Activated naive CD8-positive, alpha-beta T cell treated with anti-CD3 and anti-CD28 coated beads for 36 hours (primary cell): ENCODE measurements around the gene ARHGAP24. TPM values are rescaled to one million over a fixed set of nuclear protein-coding genes. Genes with fewer than 3 reads are reported as not detected.
A peak's percentile ranks its signal among the peaks of the same experiment; 100 is the strongest.

Experiments used
- DNase-seq: peaks from one replicate; pipeline ENCODE4 v3.0.0; 2021
- H3K27ac Mint-ChIP-seq: one replicate; pipeline ENCODE4 v1.8.0; 2022; ENCODE audit warnings: mild to moderate bottlenecking, moderate library complexity, mixed read lengths
- H3K27me3 Mint-ChIP-seq: one replicate; pipeline ENCODE4 v1.8.0; 2022; ENCODE audit warnings: mild to moderate bottlenecking, mixed read lengths
- H3K36me3 Mint-ChIP-seq: one replicate; pipeline ENCODE4 v1.8.0; 2021; ENCODE audit warnings: mild to moderate bottlenecking, mixed read lengths
- H3K4me1 Mint-ChIP-seq: one replicate; pipeline ENCODE4 v1.8.0; 2021; ENCODE audit warnings: mixed read lengths
- H3K4me3 Mint-ChIP-seq: one replicate; pipeline ENCODE4 v1.8.0; 2022; ENCODE audit warnings: mild to moderate bottlenecking, moderate library complexity, mixed read lengths
- H3K9me3 Mint-ChIP-seq: one replicate; pipeline ENCODE4 v1.8.0; 2022; ENCODE audit warnings: mixed read lengths
- total RNA-seq, 2 experiments: library from RNA; stranded (reverse); gene quantifications; one replicate each; pipeline ENCODE4 v1.2.3, GENCODE V29; 2021

Gene ARHGAP24
- total RNA-seq, 2 experiments from 2014 or later = 0.62 to 0.92 TPM

GRCh38 chr4:85573270-85573669, 98.3 kb downstream of the ARHGAP24 start:
- Mint-ChIP-seq H3K27ac (no peak overlapping the region), H3K27me3 (no peaks in the 10 kb centered on the region), H3K9me3 (no peaks in the 10 kb centered on the region), H3K4me3 (no peak overlapping the region), H3K36me3 (no peaks in the 10 kb centered on the region), H3K4me1 (no peaks in the 10 kb centered on the region)
- no peak for DNase-seq

GRCh38 chr4:85577307-85577706, 102.4 kb downstream of the ARHGAP24 start:
- Mint-ChIP-seq H3K36me3 (no peaks in the 10 kb centered on the region), H3K9me3 (no peaks in the 10 kb centered on the region), H3K27me3 (no peaks in the 10 kb centered on the region), H3K4me3 (no peak overlapping the region), H3K4me1 (no peaks in the 10 kb centered on the region), H3K27ac (no peak overlapping the region)
- DNase-seq = no peak

- DNase-seq = no peak
- H3K4me3 Mint-ChIP-seq = no peak overlapping the region
- H3K27me3 Mint-ChIP-seq = no peaks in the 10 kb centered on the region
- no peaks in the 10 kb centered on the region for H3K4me1 Mint-ChIP-seq
- H3K36me3 Mint-ChIP-seq = no peaks in the 10 kb centered on the region
- no peak overlapping the region for H3K27ac Mint-ChIP-seq
- no peaks in the 10 kb centered on the region for H3K9me3 Mint-ChIP-seq
These were observed 105.0 kb downstream of the ARHGAP24 start for GRCh38 chr4:85579942-85580341.

DNA sequence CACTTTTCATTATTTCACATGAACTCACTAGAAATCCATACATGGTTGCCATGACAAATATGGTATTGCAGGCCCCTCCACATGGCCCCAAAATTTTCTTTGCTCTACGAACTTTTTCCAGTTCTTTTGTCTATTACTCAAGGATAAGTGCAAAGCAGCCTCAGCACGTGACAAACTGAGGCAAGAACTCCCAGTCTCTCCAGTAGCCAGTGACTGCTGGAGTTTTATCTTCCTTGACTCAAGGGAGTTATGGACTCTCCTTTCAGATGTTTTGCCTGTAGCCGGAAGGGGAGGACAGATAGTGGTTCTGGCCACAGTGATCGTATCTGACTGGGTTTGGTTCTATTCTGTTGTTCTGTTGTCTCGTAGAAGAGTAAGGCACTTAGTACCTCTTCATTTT, 105.5 kb downstream of the ARHGAP24 start:
- Mint-ChIP-seq H3K27ac (no peak overlapping the region), H3K9me3 (no peaks in the 10 kb centered on the region), H3K27me3 (no peaks in the 10 kb centered on the region), H3K4me3 (no peak overlapping the region), H3K4me1 (no peaks in the 10 kb centered on the region), H3K36me3 (no peaks in the 10 kb centered on the region)
- no peak for DNase-seq

DNA sequence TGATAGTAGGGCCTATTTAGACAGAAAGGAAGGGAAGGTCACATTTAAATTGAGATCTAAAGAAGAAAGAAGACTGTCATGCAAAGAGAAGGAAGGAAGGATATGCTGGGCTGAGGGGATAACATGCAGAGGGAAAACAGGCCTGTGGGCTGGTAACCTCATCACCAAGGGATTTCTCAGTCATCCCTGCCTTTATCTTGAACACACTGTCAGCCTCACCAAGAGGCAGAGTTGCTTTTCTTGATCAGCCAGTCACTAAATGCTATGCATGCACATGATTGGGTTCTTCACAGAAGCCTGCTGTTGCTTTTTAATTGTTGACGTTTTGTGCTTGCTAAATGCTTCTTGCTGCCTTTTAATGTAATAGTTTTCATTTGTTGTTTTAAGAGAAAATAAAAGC, 113.0 kb downstream of the ARHGAP24 start:
- DNase-seq = no peak
- H3K4me1 Mint-ChIP-seq = no peaks in the 10 kb centered on the region
- no peaks in the 10 kb centered on the region for H3K27me3 Mint-ChIP-seq
- no peak overlapping the region for H3K27ac Mint-ChIP-seq
- H3K36me3 Mint-ChIP-seq = no peaks in the 10 kb centered on the region
- H3K9me3 Mint-ChIP-seq = peaks cover 3% of the 10 kb centered on the region
- no peak overlapping the region for H3K4me3 Mint-ChIP-seq

GRCh38 chr4:85591406-85592098, 116.6 kb downstream of the ARHGAP24 start:
- Mint-ChIP-seq H3K27me3 (no peaks in the 10 kb centered on the region), H3K27ac (no peak overlapping the region), H3K4me1 (no peaks in the 10 kb centered on the region), H3K36me3 (no peaks in the 10 kb centered on the region), H3K9me3 (no peaks in the 10 kb centered on the region), H3K4me3 (no peak overlapping the region)
- no peak for DNase-seq

GRCh38 chr4:85595098-85595775, 120.3 kb downstream of the ARHGAP24 start:
- DNase-seq = no peak
- Mint-ChIP-seq H3K9me3 (no peaks in the 10 kb centered on the region), H3K4me1 (no peaks in the 10 kb centered on the region), H3K27me3 (no peaks in the 10 kb centered on the region), H3K27ac (no peak overlapping the region), H3K4me3 (no peak overlapping the region), H3K36me3 (no peaks in the 10 kb centered on the region)

GRCh38 chr4:85595796-85596559, 121.0 kb downstream of the ARHGAP24 start:
- no peaks in the 10 kb centered on the region for H3K36me3 Mint-ChIP-seq
- H3K4me3 Mint-ChIP-seq = no peak overlapping the region
- no peak overlapping the region for H3K27ac Mint-ChIP-seq
- no peaks in the 10 kb centered on the region for H3K27me3 Mint-ChIP-seq
- H3K4me1 Mint-ChIP-seq = no peaks in the 10 kb centered on the region
- DNase-seq = no peak
- no peaks in the 10 kb centered on the region for H3K9me3 Mint-ChIP-seq

GRCh38 chr4:85598936-85599335, 124.0 kb downstream of the ARHGAP24 start:
- no peak for DNase-seq
- H3K4me3 Mint-ChIP-seq = no peak overlapping the region
- H3K4me1 Mint-ChIP-seq = no peaks in the 10 kb centered on the region
- no peaks in the 10 kb centered on the region for H3K36me3 Mint-ChIP-seq
- H3K27me3 Mint-ChIP-seq = no peaks in the 10 kb centered on the region
- H3K27ac Mint-ChIP-seq = no peak overlapping the region
- H3K9me3 Mint-ChIP-seq = no peaks in the 10 kb centered on the region

DNA sequence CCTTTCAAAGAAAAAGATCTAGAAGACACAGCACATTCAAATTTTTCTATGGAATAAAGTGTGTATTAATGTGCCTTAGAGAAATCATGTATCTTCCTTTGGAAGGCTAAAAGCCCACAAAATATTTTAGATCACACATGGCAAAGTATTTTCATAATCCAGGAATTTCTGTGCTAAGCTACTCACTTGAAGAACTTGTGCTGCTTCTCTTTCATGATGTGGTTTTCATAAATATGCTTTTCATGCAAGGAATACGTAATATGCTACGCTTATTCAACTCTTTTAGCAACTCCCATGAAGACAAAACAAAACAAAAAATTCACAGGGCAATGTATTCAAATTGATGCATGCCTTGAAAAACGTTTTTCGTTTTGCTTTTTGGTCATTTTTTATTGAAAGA, 125.6 kb downstream of the ARHGAP24 start:
- no peaks in the 10 kb centered on the region for H3K36me3 Mint-ChIP-seq

GRCh38 chr4:85603437-85604336, 128.7 kb downstream of the ARHGAP24 start:
- no peaks in the 10 kb centered on the region for H3K9me3 Mint-ChIP-seq
- no peaks in the 10 kb centered on the region for H3K27me3 Mint-ChIP-seq
- H3K4me1 Mint-ChIP-seq = peaks cover 7% of the 10 kb centered on the region
- no peak overlapping the region for H3K4me3 Mint-ChIP-seq
- H3K36me3 Mint-ChIP-seq = no peaks in the 10 kb centered on the region
- H3K27ac Mint-ChIP-seq = no peak overlapping the region
- DNase-seq = no peak

More for the DNA sequence above, 125.6 kb downstream of the ARHGAP24 start:
- no peak for DNase-seq
- Mint-ChIP-seq H3K27me3 (no peaks in the 10 kb centered on the region), H3K9me3 (no peaks in the 10 kb centered on the region), H3K27ac (no peak overlapping the region), H3K4me3 (no peak overlapping the region), H3K4me1 (no peaks in the 10 kb centered on the region)

DNA sequence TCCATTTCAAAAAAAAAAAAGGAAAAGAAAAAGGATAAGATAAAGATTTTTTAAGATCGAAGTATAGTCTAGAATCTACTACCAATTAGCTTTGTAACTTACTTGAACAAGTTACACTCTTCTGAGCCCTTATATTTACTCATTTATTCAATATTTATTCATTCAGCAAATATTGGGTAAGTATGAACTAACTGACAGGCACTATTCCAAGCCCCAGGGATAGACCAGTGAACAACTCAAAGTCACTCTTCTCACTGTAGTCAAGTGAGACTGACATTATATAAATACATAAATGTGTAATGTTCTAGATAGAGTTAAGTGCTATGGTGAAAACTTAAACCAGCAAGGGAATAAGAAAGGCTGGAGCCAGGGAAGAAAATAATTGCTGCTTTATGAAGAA, 131.6 kb downstream of the ARHGAP24 start:
- no peaks in the 10 kb centered on the region for H3K36me3 Mint-ChIP-seq
- peaks cover 2% of the 10 kb centered on the region for H3K9me3 Mint-ChIP-seq
- no peak overlapping the region for H3K4me3 Mint-ChIP-seq
- H3K27ac Mint-ChIP-seq = no peak overlapping the region
- DNase-seq = no peak
- peaks cover 14% of the 10 kb centered on the region for H3K4me1 Mint-ChIP-seq
- no peaks in the 10 kb centered on the region for H3K27me3 Mint-ChIP-seq

DNA sequence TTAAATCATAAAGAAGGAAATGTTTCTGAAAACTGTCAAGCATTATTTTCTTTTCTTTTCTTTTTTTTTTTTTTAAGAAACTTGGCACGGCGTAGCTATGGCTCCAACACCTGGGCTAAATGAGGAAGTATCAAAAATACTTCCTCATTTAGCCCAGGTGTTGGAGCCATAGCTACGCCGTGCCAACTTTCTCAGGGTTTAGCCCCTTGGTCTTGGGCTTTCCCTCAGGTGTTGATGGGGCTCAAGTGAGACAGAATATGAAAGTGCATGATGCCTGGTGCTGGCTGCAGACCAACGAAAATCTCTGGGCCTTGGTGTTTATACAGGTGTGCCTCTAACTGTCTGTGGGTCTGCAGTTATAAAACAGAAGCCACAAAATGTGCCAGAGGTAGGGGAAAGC, 132.7 kb downstream of the ARHGAP24 start:
- Mint-ChIP-seq H3K9me3 (peaks cover 4% of the 10 kb centered on the region), H3K27ac (peak overlapping the region; percentile 35), H3K36me3 (no peaks in the 10 kb centered on the region), H3K4me3 (no peak overlapping the region), H3K27me3 (no peaks in the 10 kb centered on the region), H3K4me1 (peaks cover 14% of the 10 kb centered on the region)
- no peak for DNase-seq

- DNase-seq = peak; percentile 6
- Mint-ChIP-seq H3K9me3 (peaks cover 4% of the 10 kb centered on the region), H3K27me3 (no peaks in the 10 kb centered on the region), H3K4me1 (peaks cover 14% of the 10 kb centered on the region), H3K4me3 (no peak overlapping the region), H3K36me3 (no peaks in the 10 kb centered on the region), H3K27ac (peak overlapping the region; percentile 86)
These were observed 135.5 kb downstream of the ARHGAP24 start for GRCh38 chr4:85610450-85610849.

DNA sequence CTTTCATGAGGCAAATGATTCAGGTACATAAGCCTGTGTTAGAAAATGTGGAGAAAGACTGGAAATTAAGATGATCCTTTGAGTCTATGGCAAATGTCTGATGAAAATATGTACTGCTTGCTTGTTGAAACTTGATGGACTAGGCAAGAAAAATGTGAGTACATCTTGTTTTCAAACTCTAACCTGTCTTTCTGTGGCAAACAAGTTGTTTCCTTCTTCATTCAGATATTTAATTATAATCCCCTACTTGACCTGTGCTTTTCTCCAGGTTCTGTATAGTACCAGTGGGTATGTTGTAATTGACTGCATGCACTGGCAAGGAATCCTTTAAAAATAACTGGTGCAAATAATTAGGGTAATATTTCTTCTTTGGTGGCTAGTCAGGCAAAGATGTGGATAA, 136.7 kb downstream of the ARHGAP24 start:
- H3K4me1 Mint-ChIP-seq = peaks cover 14% of the 10 kb centered on the region
- no peak overlapping the region for H3K4me3 Mint-ChIP-seq
- peaks cover 4% of the 10 kb centered on the region for H3K9me3 Mint-ChIP-seq
- peak overlapping the region; percentile 77 for H3K27ac Mint-ChIP-seq
- no peaks in the 10 kb centered on the region for H3K36me3 Mint-ChIP-seq
- no peak for DNase-seq
- no peaks in the 10 kb centered on the region for H3K27me3 Mint-ChIP-seq
